PC-9 (cell line): ENCODE data around the gene ZNHIT1. TPM values are rescaled to one million over a fixed set of nuclear protein-coding genes. Genes with fewer than 3 reads are reported as not detected.

Experiments used
- BruUV-seq: library from RNA; stranded (reverse); fragments of 400-500 nt; replicated peaks from 2 replicates; lab custom pipeline; 2021; lab: Mats Ljungman, UMichigan
- CTCF ChIA-PET: fragments of 300-600 bp; sonication (Branson Sonifier 250); formaldehyde crosslinking; loops from one replicate; lab custom pipeline; 2022; ENCODE audit warnings: antibody characterized with exemption; lab: Charles Lee
- POLR2A ChIA-PET: fragments of 300-600 bp; sonication (Branson Sonifier 250); formaldehyde crosslinking; loops from one replicate; lab custom pipeline; 2022; ENCODE audit warnings: antibody characterized with exemption; ENCODE audit not compliant: unreplicated experiment; lab: Charles Lee
- DNase-seq, 2 experiments: peaks; one replicate each; pipeline versions ENCODE4 v3.0.0 to v3.0.0-alpha.2; 2015 to 2022; ENCODE audit warnings: mixed read lengths in 1 of 2
- H2AFZ ChIP-seq: fragments of 200-600 bp; sonication (generic); 2 replicates; pipeline ENCODE4 v1.8.1; 2017; ENCODE audit warnings: antibody characterized with exemption
- H3F3A ChIP-seq: fragments of 200-600 bp; sonication (generic); 2 replicates; pipeline ENCODE4 v1.8.1; 2017; ENCODE audit warnings: antibody characterized with exemption, mild to moderate bottlenecking, low read depth; ENCODE audit not compliant: insufficient read depth
- H3K27ac ChIP-seq: fragments of 200-600 bp; sonication (generic); 2 replicates; pipeline ENCODE4 v1.6.1; 2016; ENCODE audit warnings: mixed run types
- H3K27me3 ChIP-seq: fragments of 200-600 bp; sonication (generic); 2 replicates; pipeline ENCODE4 v1.6.1; 2016; ENCODE audit warnings: low read depth, mixed run types; ENCODE audit not compliant: insufficient read depth
- H3K36me3 ChIP-seq: fragments of 200-600 bp; sonication (generic); 2 replicates; pipeline ENCODE4 v1.6.1; 2016; ENCODE audit warnings: low read depth, mixed run types
- H3K4me1 ChIP-seq: fragments of 200-600 bp; sonication (generic); replicated peaks from 2 replicates; pipeline ENCODE4 v1.6.1; 2016; ENCODE audit warnings: mixed run types; ENCODE audit not compliant: insufficient read depth
- H3K4me2 ChIP-seq: fragments of 200-600 bp; sonication (generic); 2 replicates; pipeline ENCODE4 v1.6.1; 2017; ENCODE audit warnings: mixed run types
- H3K4me3 ChIP-seq: fragments of 200-600 bp; sonication (generic); 2 replicates; pipeline ENCODE4 v1.6.1; 2016; ENCODE audit warnings: mixed run types
- H3K79me2 ChIP-seq: fragments of 200-600 bp; sonication (generic); 2 replicates; pipeline ENCODE4 v1.6.1; 2017; ENCODE audit warnings: low read depth, mixed run types
- H3K9me2 ChIP-seq: fragments of 200-600 bp; sonication (generic); 2 replicates; pipeline ENCODE4 v1.8.1; 2017; ENCODE audit warnings: mild to moderate bottlenecking; ENCODE audit not compliant: insufficient read depth
- H3K9me3 ChIP-seq: fragments of 200-600 bp; sonication (generic); 2 replicates; pipeline ENCODE4 v1.8.1; 2016; ENCODE audit warnings: low read depth; ENCODE audit not compliant: insufficient read depth
- H4K20me1 ChIP-seq: fragments of 200-600 bp; sonication (generic); 2 replicates; pipeline ENCODE4 v1.8.1; 2017; ENCODE audit not compliant: insufficient read depth
- CTCF ChIP-seq: fragments of 200-600 bp; sonication (generic); conservative IDR thresholded peaks from 2 replicates; pipeline ENCODE4 v1.6.1; 2017; ENCODE audit warnings: mixed run types, antibody characterized with exemption, mild to moderate bottlenecking, moderate library complexity
- EZH2 ChIP-seq: fragments of 200-600 bp; sonication (generic); IDR thresholded peaks from 2 replicates; pipeline ENCODE4 v1.8.0; 2017; ENCODE audit warnings: antibody characterized with exemption, low read depth
- intact Hi-C: fragments of 100-400 bp; cut with micrococcal nuclease; formaldehyde crosslinking; loops from one replicate; pipeline ENCODE4 v1.10.0; 2022; ENCODE audit not compliant: unreplicated experiment
- total RNA-seq: library from RNA; stranded (reverse); gene quantifications from 2 replicates; pipeline ENCODE4 v1.2.3, GENCODE V29; 2021

The ZNHIT1 gene
- total RNA-seq, 1 experiment from 2014 or later, result 110 TPM

- CTCF ChIA-PET, result interaction anchor here (0.5 kb wide), 1 partner anchor 10 kb away, joined by 3 read pairs; no protein-coding TSS in a partner anchor
- no TSS peak for BruUV-seq
- Histone ChIP-seq H3K27me3 (no peaks in the 10 kb centered on the region), H3K27ac (no peak overlapping the region), H4K20me1 (peaks cover 12% of the 10 kb centered on the region; the same call in 1 of the 2 replicates), H3K4me2 (no peak overlapping the region), H3F3A (peaks cover 7% of the 10 kb centered on the region; the same call in 1 of the 2 replicates), H3K79me2 (peaks cover 16% of the 10 kb centered on the region), H3K4me3 (no peak overlapping the region), H3K36me3 (0 out of 2 replicates have a peak, but pooled peaks cover 9% of the 10 kb centered on the region), H3K9me3 (no peaks in the 10 kb centered on the region), H3K4me1 (peaks cover 4% of the 10 kb centered on the region; the same call in 1 of the 2 replicates), H2AFZ (no peak overlapping the region), H3K9me2 (no peaks in the 10 kb centered on the region)
- TF ChIP-seq CTCF (no peak), EZH2 (no peak)
- intact Hi-C loops, result no loop called here
- POLR2A ChIA-PET, result no interaction called here
- DNase-seq, result no peak
Measured at GRCh38 chr7:101238226-101239182, 20.5 kb downstream of the ZNHIT1 start.

- BruUV-seq, result no TSS peak
Measured at GRCh38 chr7:101239191-101239950, 21.4 kb downstream of the ZNHIT1 start.

More at GRCh38 chr7:101239191-101239950, 21.4 kb downstream of the ZNHIT1 start:
- DNase-seq, result no peak
- no peak overlapping the region for H2AFZ ChIP-seq
- CTCF ChIA-PET, result interaction anchor here (0.5 kb wide), 1 partner anchor 11 kb away, joined by 3 read pairs; no protein-coding TSS in a partner anchor
- intact Hi-C loops, result no loop called here
- H4K20me1 ChIP-seq, result peaks cover 16% of the 10 kb centered on the region; the same call in 1 of the 2 replicates
- no peaks in the 10 kb centered on the region for H3K9me2 ChIP-seq
- TF ChIP-seq EZH2 (no peak), CTCF (no peak)
- H3K9me3 ChIP-seq, result no peaks in the 10 kb centered on the region
- POLR2A ChIA-PET, result no interaction called here
- no peak overlapping the region for H3K27ac ChIP-seq
- H3F3A ChIP-seq, result peaks cover 4% of the 10 kb centered on the region; the same call in 1 of the 2 replicates
- no peaks in the 10 kb centered on the region for H3K27me3 ChIP-seq
- 0 out of 2 replicates have a peak, but pooled peaks cover 9% of the 10 kb centered on the region for H3K36me3 ChIP-seq
- peaks cover 8% of the 10 kb centered on the region; the same call in 1 of the 2 replicates for H3K4me1 ChIP-seq
- H3K4me2 ChIP-seq, result no peak overlapping the region
- H3K79me2 ChIP-seq, result peaks cover 24% of the 10 kb centered on the region
- H3K4me3 ChIP-seq, result no peak overlapping the region
